Measurements from ENCODE around the gene CREB5.

The CREB5 gene

GRCh38 chr7:28512668-28513440, 100.5 kb downstream of the CREB5 start:
- DNase-seq (ENCODE audit: low spot score): no peak

- DNase-seq (ENCODE audit: low spot score): no peak
Measured at GRCh38 chr7:28516390-28517172, 104.3 kb downstream of the CREB5 start.

DNA sequence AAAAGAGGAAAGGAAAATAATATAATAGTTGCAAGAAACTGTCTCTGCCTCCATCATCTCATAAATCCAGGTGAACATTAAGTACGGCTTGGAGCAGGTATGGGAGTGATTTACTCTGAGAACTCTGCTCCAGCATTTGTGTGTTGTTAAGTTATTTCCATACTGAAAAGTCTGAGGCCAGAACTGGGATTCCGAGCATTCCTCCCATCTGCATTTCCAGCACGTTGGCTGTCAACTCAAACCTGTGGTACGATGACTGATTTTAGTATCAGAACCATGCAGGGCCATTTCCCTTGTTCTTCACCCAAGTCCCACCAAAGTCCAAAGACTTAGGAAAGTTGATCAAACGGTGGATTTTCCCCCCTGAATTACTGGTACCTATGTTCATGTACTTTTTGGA, 104.9 kb downstream of the CREB5 start:
- DNase-seq (ENCODE audit: low spot score): no peak

GRCh38 chr7:28517606-28518005, 105.3 kb downstream of the CREB5 start:
- DNase-seq (ENCODE audit: low spot score): no peak

- no peak for DNase-seq (ENCODE audit: low spot score)
Measured at GRCh38 chr7:28520074-28521015, 108.0 kb downstream of the CREB5 start.

DNA sequence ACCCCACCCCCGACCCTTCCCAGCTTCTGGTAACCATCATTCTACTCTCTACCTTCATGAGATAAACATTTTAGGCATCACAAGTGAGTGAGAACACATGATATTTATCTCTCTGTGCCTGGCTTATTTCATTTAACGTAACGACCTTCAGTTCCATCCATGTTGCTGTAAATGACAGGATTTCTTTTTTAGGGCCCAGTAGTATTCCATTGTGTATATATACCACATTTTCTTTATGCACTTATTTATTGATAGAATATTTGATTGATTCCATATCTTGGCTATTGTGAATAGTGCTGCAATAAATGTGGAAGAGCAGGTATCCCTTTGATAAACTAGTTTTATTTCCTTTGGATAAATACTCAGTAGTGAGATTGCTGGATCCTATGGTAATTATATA, 112.7 kb downstream of the CREB5 start:
- no peak for DNase-seq (ENCODE audit: low spot score)

DNA sequence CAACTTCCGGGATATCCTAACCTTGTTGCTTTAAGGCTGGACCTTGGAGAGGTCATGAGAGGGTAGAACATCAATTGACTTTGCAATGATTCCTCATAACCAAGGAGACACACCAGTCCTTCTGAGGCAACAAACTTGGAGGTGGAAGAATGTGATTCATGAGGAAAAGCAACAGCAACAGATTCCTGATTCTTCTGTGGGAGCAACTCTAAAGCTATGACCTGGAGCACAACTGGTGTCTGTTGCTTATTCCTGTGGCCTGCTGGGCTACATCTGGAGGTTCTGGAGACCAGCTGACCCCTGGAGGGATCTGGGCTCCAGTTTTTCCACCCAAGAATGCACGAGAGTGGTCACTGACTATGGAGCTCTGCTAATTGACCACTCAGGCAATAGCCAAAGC, 116.6 kb downstream of the CREB5 start:
- no peak for DNase-seq (ENCODE audit: low spot score)

GRCh38 chr7:28529755-28530154, 117.4 kb downstream of the CREB5 start:
- DNase-seq (ENCODE audit: low spot score): no peak

DNA sequence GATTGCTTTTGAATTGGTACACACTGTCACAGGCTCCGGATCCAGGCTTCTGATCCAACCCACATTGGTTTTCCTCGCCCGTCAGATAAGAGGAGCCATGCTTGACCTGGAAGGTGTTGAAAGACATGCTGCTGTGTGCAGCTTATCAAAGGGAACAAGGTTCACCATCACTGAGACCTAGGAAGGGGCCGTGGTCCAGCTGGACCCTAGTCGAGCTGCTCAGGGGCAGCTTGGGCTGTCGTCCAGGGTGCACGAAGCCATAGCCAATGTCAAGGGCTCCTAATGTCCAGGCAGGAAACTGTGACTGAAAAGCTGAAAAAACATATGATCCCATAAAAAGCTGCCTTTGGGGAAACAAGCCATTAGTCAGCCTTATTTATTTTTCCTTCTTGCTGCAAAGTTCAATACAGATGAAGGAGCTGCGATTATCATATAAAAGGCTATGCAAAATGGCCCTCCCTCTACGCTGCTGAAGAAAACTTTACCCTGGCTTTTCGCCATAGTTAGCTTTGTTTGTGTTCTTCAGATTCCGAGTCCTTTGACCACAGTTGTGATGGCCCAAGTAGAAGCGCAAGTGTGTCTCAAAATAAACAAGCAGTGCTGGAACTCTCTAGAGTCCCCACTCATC, 118.0 kb downstream of the CREB5 start:
- no peak for DNase-seq (ENCODE audit: low spot score)

DNA sequence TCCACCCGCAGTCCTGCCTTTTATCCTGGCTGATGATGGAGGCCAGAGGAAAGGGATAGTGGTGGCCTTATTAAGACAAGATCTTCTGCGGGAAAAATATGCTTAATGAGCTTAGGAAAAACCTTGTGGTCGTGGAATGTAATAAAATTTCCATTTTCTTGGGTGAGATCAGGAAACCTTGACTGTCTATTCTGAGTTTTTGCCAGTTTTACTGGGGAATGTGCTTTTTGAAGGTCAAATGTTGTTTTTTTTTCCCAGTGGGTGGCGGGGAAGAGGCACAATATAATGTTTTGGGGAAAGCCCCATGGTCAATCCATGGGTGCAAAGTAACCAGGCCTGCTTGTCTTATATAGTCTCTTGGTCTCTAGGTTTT, 118.5 kb downstream of the CREB5 start:
- no peak for DNase-seq (ENCODE audit: low spot score)

DNA sequence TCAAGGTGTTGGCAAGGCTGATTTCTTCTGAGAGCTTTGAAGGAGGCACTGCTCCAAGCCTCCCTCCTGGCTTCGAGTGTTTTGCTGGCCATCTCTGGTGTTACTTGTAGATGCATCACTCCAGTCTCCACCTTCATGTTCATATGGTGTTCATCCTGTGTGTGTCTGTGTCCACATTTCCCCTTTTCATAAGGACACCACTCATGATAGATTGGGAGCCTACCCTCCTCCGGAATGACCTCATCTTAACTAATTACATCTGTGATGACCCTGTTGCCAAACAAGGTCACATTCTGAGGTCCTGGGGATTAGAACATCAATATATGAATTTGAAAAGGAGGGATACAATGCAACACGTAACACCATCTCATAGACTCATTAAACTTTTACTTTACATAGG, 119.0 kb downstream of the CREB5 start:
- no peak for DNase-seq (ENCODE audit: low spot score)

DNA sequence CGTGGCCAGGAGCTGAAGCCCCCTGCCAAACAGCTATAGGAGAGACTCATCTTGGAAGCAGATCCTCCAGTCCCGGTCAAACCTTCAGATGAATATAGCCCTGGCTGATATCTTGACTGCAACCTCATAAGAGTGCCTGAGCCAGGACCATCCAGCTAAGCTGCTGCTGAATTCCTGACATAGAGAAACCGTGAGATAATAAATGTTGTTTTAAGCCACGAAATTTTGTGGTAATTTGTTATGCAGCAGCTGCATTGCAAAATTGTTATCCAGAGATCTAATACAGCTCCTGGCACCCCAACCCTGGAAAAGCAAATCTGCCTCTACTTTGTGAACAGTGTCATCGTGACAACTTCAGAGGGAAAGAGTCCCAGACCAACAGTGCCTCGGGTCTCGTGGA, 119.9 kb downstream of the CREB5 start:
- DNase-seq (ENCODE audit: low spot score): no peak

GRCh38 chr7:28533267-28533666, 120.9 kb downstream of the CREB5 start:
- no peak for DNase-seq (ENCODE audit: low spot score)

DNA sequence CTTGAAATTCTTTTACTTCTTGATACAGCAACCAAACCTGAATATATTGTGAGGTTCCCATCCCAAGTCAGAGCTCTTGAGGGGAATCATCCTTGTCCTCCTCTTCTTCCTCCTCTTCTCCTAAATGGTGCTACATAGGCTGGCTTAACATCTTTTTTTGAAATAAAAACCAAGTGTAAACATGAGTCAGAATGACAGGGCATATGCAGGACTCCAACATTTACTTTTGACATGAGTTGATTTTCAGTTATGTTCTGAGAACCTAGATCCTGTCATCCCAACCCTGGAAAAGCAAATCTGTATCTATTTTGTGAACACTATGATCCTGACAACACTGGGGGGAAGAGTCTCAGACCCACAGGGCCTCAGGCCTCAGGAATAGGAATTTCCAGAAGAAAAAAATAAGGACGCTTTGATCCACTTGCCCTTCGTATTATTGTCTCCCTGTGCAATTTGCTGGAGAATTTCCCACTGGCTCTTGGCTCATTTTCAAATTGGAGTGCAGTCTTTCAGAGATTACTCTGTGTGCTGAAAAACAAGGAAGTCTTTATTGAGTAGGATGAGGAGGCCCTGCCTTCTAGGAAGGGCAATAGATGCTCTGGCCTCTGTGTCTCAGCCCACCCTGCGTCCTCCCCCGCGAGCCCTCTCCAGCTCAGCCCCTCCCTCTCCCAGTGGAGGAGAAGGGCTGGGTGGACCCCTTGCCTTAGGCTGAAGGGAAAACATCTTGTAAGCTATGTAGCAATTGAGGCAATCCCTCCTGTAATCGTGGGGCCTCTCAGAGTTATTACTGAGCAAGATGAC, 121.6 kb downstream of the CREB5 start:
- no peak for DNase-seq (ENCODE audit: low spot score)

DNA sequence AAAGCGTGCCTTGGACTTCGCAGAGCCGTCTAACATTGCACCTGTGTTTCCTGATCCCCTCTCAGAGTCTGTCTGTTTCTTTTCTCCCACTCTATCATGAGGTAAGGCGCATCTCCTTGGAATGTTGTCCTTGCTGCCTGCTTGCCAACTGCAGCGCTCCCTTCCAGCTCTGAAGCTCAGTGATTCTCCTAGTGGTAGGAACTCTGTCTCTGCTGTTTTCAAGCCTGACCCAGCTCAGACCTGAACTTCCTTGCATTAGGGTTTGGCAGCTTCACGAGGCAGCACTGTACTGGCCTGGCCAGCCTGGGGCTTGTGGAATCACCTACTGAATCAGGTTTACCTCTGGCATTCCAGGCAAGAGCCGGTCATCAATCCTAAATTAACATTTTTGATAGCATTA, 123.9 kb downstream of the CREB5 start:
- no peak for DNase-seq (ENCODE audit: low spot score)

DNA sequence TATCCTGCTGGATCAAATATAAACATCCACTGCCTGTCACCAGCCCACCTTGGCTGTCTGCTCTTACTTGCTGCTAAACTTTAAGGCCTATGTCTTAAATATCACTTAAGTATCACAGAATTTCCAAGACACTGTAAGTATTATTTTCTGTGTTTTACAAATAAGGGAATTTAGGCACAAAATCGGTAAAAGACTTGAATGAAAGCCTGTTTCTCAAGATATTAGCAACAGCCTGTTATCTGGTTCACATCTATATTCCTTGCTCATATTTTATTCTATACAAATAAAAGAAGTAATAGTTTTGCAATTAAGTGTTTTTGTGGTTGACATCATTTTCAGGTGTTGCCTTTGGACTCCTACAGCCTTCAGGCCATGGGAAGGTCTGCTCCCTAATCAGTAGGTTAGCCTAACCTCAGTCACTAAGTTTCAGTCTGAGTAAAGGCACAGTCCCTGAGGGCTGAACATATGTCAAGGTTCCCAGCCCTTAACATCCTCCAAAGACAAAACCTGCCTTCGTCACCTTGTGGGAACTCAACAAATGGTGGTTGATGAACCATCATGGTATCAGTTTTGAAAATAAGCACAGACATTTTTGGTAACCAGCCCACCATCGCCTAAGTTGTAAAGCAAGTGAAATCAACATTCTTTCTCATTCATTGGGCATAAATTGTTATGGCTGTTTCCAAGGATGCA, 127.1 kb downstream of the CREB5 start:
- no peak for DNase-seq (ENCODE audit: low spot score)

- no peak for DNase-seq (ENCODE audit: low spot score)
Measured at GRCh38 chr7:28542410-28542809, 130.1 kb downstream of the CREB5 start.

- DNase-seq (ENCODE audit: low spot score): no peak
Measured at GRCh38 chr7:28544453-28545117, 132.3 kb downstream of the CREB5 start.

GRCh38 chr7:28546067-28546466, 133.7 kb downstream of the CREB5 start:
- DNase-seq (ENCODE audit: low spot score): no peak

GRCh38 chr7:28547115-28547514, 134.8 kb downstream of the CREB5 start:
- DNase-seq (ENCODE audit: low spot score): no peak

Measured in CD4-positive, alpha-beta T cell treated with Interleukin-6 at 100 ng/mL for 8 hours (primary cell).